BLaER1 (cell line): ENCODE data around the gene ACRBP.
A peak's percentile ranks its signal among the peaks of the same experiment; 100 is the strongest.
"Not testable (repeated sequence)": the region's sequence is repeated elsewhere in the genome, so short reads cannot be mapped to it uniquely, and the experiment has no call there.

Experiments
- H3K27ac ChIP-seq: shearing (Covaris generic); formaldehyde crosslinking; 2 replicates; pipeline ENCODE4 v1.8.1; 2022
- H3K27me3 ChIP-seq: shearing (Covaris generic); formaldehyde crosslinking; 2 replicates; pipeline ENCODE4 v1.8.1; 2022
- H3K36me3 ChIP-seq: shearing (Covaris generic); formaldehyde crosslinking; 2 replicates; pipeline ENCODE4 v1.8.1; 2022
- H3K4me1 ChIP-seq: shearing (Covaris generic); formaldehyde crosslinking; 2 replicates; pipeline ENCODE4 v1.8.1; 2022
- H3K4me2 ChIP-seq: shearing (Covaris generic); formaldehyde crosslinking; 2 replicates; pipeline ENCODE4 v1.8.1; 2022
- H3K4me3 ChIP-seq: shearing (Covaris generic); formaldehyde crosslinking; 2 replicates; pipeline ENCODE4 v1.8.1; 2022
- H3K9ac ChIP-seq: shearing (Covaris generic); formaldehyde crosslinking; 2 replicates; pipeline ENCODE4 v1.8.1; 2022
- H3K9me3 ChIP-seq: shearing (Covaris generic); formaldehyde crosslinking; 2 replicates; pipeline ENCODE4 v1.8.1; 2022
- H4K20me1 ChIP-seq: shearing (Covaris generic); formaldehyde crosslinking; 2 replicates; pipeline ENCODE4 v1.8.1; 2022
- Cebpa-rat ChIP-seq: shearing (Covaris generic); IDR thresholded peaks from 2 replicates; pipeline ENCODE4 v1.8.1; 2022

ACRBP gene

GRCh38 chr12:6608592-6609281 is 38.5 kb downstream of the ACRBP start:
- Histone ChIP-seq H3K36me3 (peaks cover 13% of the 10 kb centered on the region; the same call in 1 of the 2 replicates), H3K27ac (0 out of 2 replicates have a peak overlapping the region, but pooled peaks have one; percentile 19), H3K4me3 (no peak overlapping the region), H3K27me3 (no peaks in the 10 kb centered on the region), H3K4me1 (peaks cover 63% of the 10 kb centered on the region), H3K9me3 (no peaks in the 10 kb centered on the region), H3K9ac (no peak overlapping the region), H3K4me2 (peak overlapping the region; percentile 66; the same call in 1 of the 2 replicates), H4K20me1 (peaks cover 24% of the 10 kb centered on the region)
- TF ChIP-seq Cebpa-rat: no peak

GRCh38 chr12:6607751-6608591 is 39.3 kb downstream of the ACRBP start:
- H3K27ac ChIP-seq: peak overlapping the region; percentile 19; the same call in 1 of the 2 replicates
- peaks cover 32% of the 10 kb centered on the region for H4K20me1 ChIP-seq
- no peaks in the 10 kb centered on the region for H3K27me3 ChIP-seq
- H3K4me3 ChIP-seq: no peak overlapping the region
- H3K4me1 ChIP-seq: peaks cover 63% of the 10 kb centered on the region
- H3K9ac ChIP-seq: no peak overlapping the region
- peaks cover 15% of the 10 kb centered on the region; the same call in 1 of the 2 replicates for H3K36me3 ChIP-seq
- peak overlapping the region; percentile 66 for H3K4me2 ChIP-seq
- TF ChIP-seq Cebpa-rat: no peak
- no peaks in the 10 kb centered on the region for H3K9me3 ChIP-seq

- H3K9me3 ChIP-seq: no peaks in the 10 kb centered on the region
- peak overlapping the region; percentile 80 for H3K4me3 ChIP-seq
- TF ChIP-seq Cebpa-rat: no peak
- peaks cover 47% of the 10 kb centered on the region for H4K20me1 ChIP-seq
- H3K36me3 ChIP-seq: peaks cover 29% of the 10 kb centered on the region
- H3K27me3 ChIP-seq: no peaks in the 10 kb centered on the region
- peak overlapping the region; percentile 81 for H3K9ac ChIP-seq
- peak overlapping the region; percentile 91 for H3K27ac ChIP-seq
- peaks cover 63% of the 10 kb centered on the region for H3K4me1 ChIP-seq
- peak overlapping the region; percentile 100 for H3K4me2 ChIP-seq
These were observed 40.7 kb downstream of the ACRBP start for GRCh38 chr12:6606331-6607131.

GRCh38 chr12:6605421-6606330 is 41.6 kb downstream of the ACRBP start:
- Histone ChIP-seq H3K27ac (peak overlapping the region; percentile 91), H3K27me3 (no peaks in the 10 kb centered on the region), H3K9me3 (no peaks in the 10 kb centered on the region), H3K4me3 (peak overlapping the region; percentile 80), H3K9ac (peak overlapping the region; percentile 81), H3K4me2 (peak overlapping the region; percentile 100), H4K20me1 (peaks cover 55% of the 10 kb centered on the region), H3K4me1 (peaks cover 57% of the 10 kb centered on the region), H3K36me3 (peaks cover 37% of the 10 kb centered on the region)
- no peak for TF ChIP-seq Cebpa-rat

- H3K9ac ChIP-seq: peak overlapping the region; percentile 81
- H3K9me3 ChIP-seq: no peaks in the 10 kb centered on the region
- H4K20me1 ChIP-seq: peaks cover 67% of the 10 kb centered on the region
- H3K4me2 ChIP-seq: peak overlapping the region; percentile 100
- H3K4me3 ChIP-seq: peak overlapping the region; percentile 80
- H3K27me3 ChIP-seq: no peaks in the 10 kb centered on the region
- H3K4me1 ChIP-seq: peaks cover 47% of the 10 kb centered on the region
- H3K36me3 ChIP-seq: peaks cover 49% of the 10 kb centered on the region
- H3K27ac ChIP-seq: peak overlapping the region; percentile 91
- no peak for TF ChIP-seq Cebpa-rat
These were observed 42.8 kb downstream of the ACRBP start for GRCh38 chr12:6604259-6605029.

GRCh38 chr12:6603095-6603567 is 44.1 kb downstream of the ACRBP start:
- Histone ChIP-seq H3K36me3 (peaks cover 63% of the 10 kb centered on the region), H3K4me2 (peak overlapping the region; percentile 100), H3K9me3 (no peaks in the 10 kb centered on the region), H4K20me1 (peaks cover 81% of the 10 kb centered on the region), H3K9ac (peak overlapping the region; percentile 81; the same call in 1 of the 2 replicates), H3K27me3 (no peaks in the 10 kb centered on the region), H3K27ac (peak overlapping the region; percentile 91; the same call in 1 of the 2 replicates), H3K4me1 (peaks cover 42% of the 10 kb centered on the region), H3K4me3 (peak overlapping the region; percentile 80)
- no peak for TF ChIP-seq Cebpa-rat

- Histone ChIP-seq H3K4me1 (peaks cover 36% of the 10 kb centered on the region), H3K27me3 (no peaks in the 10 kb centered on the region), H3K36me3 (peaks cover 69% of the 10 kb centered on the region), H3K27ac (peak overlapping the region; percentile 91), H3K9ac (peak overlapping the region; percentile 81), H4K20me1 (peaks cover 87% of the 10 kb centered on the region), H3K4me2 (peak overlapping the region; percentile 100), H3K4me3 (peak overlapping the region; percentile 80), H3K9me3 (no peaks in the 10 kb centered on the region)
- no peak for TF ChIP-seq Cebpa-rat
These were observed 44.7 kb downstream of the ACRBP start for GRCh38 chr12:6602526-6602925.

GRCh38 chr12:6595673-6596072 is 51.6 kb downstream of the ACRBP start:
- H3K4me2 ChIP-seq, H3K9me3 ChIP-seq, H3K4me3 ChIP-seq, H3K27me3 ChIP-seq, H3K9ac ChIP-seq, H3K27ac ChIP-seq, H3K4me1 ChIP-seq: not testable (repeated sequence)
- peaks cover 100% of the 10 kb centered on the region for H4K20me1 ChIP-seq
- peaks cover 100% of the 10 kb centered on the region for H3K36me3 ChIP-seq
